ENCODE measurements around the gene LINGO4. TPM values are rescaled to one million over a fixed set of nuclear protein-coding genes. Genes with fewer than 3 reads are reported as not detected.
A peak's percentile ranks its signal among the peaks of the same experiment; 100 is the strongest.
"Not testable (repeated sequence)": the region's sequence is repeated elsewhere in the genome, so short reads cannot be mapped to it uniquely, and the experiment has no call there.

The LINGO4 gene
- total and polyA plus RNA-seq, 2 experiments from 2014 or later: not detected

DNA sequence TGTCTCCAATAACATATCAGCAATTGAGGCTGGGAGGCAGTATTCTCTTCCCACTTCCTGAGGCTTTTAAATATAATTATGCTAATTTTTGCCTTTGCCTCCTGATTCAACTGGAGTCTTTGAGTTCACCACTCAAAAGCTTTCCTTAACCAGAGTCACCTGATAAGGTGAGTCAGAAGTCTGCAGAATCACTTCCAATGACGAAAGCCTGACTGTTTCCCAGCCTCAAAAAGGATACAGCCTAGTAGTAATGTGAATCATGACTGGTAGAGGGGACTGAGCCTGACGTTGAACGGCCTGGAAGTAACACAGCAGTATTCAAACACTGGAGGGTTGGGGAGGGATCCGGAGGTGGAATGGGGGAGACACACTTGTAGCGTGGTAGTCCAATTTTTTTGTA, 31.5 kb downstream of the LINGO4 start:
- peak in 1 of 2 donors; percentile 14 for DNase-seq (ENCODE audit: low read depth in 1 of 2, low spot score in 1 of 2)
- Histone ChIP-seq H3K36me3 (peaks cover 5% of the 10 kb centered on the region), H3K9me3 (ENCODE audit: low read depth) (no peaks in the 10 kb centered on the region), H3K4me1 (ENCODE audit: low read depth) (no peaks in the 10 kb centered on the region), H3K27ac (no peak overlapping the region), H3K4me3 (no peak overlapping the region), H3K27me3 (no peaks in the 10 kb centered on the region)
- TF ChIP-seq, protein P1, sequence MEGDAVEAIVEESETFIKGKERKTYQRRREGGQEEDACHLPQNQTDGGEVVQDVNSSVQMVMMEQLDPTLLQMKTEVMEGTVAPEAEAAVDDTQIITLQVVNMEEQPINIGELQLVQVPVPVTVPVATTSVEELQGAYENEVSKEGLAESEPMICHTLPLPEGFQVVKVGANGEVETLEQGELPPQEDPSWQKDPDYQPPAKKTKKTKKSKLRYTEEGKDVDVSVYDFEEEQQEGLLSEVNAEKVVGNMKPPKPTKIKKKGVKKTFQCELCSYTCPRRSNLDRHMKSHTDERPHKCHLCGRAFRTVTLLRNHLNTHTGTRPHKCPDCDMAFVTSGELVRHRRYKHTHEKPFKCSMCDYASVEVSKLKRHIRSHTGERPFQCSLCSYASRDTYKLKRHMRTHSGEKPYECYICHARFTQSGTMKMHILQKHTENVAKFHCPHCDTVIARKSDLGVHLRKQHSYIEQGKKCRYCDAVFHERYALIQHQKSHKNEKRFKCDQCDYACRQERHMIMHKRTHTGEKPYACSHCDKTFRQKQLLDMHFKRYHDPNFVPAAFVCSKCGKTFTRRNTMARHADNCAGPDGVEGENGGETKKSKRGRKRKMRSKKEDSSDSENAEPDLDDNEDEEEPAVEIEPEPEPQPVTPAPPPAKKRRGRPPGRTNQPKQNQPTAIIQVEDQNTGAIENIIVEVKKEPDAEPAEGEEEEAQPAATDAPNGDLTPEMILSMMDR (IDR thresholded peaks at IDR 0.05; ENCODE audit: low read depth, low read length): no peak

DNA sequence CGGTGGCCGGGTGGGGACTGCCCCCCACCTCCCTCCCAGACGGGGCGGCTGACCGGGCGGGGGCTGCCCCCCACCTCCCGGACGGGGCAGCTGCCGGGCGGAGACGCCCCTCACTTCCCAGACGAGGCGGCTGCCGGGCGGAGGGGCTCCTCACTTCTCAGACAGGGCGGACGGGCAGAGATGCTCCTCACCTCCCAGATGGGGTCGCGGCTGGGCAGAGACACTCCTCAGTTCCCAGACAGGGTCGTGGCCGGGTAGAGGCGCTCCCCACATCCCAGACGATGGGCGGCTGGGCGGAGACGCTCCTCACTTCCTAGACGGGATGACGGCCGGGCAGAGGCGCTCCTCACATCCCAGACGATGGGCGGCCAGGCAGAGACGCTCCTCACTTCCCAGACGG, 35.9 kb downstream of the LINGO4 start:
- not testable (repeated sequence) for DNase-seq (ENCODE audit: low read depth in 1 of 2, low spot score in 1 of 2); H3K4me1 ChIP-seq (ENCODE audit: low read depth); H3K27ac ChIP-seq; H3K9me3 ChIP-seq (ENCODE audit: low read depth); H3K27me3 ChIP-seq; H3K36me3 ChIP-seq; H3K4me3 ChIP-seq

DNA sequence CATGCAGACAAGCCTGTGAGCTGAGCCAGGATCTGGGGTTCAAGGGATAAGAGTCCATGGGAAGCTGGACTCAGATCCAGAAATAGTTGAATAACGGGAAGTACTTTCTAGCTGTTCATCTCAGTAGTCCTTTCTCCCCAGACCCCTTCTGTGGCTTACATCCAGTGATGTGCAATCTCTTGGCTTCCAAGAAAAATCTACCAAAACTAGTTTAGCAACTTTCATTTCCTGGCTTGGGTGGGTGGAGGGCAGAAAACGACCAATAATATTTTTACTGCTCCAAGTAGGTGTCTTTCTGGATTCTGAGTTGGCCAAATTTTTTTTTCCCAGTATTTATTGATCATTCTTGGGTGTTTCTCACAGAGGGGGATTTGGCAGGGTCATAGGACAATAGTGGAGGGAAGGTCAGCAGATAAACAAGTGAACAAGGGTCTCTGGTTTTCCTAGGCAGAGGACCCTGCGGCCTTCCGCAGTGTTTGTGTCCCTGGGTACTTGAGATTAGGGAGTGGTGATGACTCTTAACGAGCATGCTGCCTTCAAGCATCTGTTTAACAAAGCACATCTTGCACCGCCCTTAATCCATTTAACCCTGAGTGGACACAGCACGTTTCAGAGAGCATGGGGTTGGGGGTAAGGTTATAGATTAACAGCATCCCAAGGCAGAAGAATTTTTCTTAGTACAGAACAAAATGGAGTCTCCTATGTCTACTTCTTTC, 36.7 kb downstream of the LINGO4 start:
- not testable (repeated sequence) for H3K27ac ChIP-seq; H3K9me3 ChIP-seq (ENCODE audit: low read depth); H3K36me3 ChIP-seq; H3K4me3 ChIP-seq; H3K4me1 ChIP-seq (ENCODE audit: low read depth); H3K27me3 ChIP-seq
- peak in 1 of 2 donors; percentile 1 for DNase-seq (ENCODE audit: low read depth in 1 of 2, low spot score in 1 of 2)

DNA sequence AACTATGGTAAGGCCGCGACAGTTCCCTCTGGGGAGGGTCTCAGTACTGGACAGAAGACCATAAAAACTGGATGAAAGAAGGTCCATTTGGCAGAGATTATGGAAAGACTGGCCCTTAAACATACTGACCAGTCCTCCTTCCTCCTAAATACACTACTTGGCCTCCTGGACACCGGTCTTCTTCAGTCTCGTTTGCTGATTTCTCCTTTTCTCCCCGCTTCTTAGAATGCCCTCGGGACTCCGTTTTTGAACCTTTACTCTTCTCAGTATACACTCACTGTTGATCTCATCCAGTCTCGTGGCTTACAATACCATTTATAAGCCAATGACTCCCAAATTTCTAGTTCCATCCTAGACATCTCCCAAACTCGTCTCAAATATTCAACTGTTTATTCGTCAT, 41.2 kb downstream of the LINGO4 start:
- Histone ChIP-seq H3K36me3 (peaks cover 16% of the 10 kb centered on the region), H3K4me3 (peak overlapping the region; percentile 83), H3K9me3 (ENCODE audit: low read depth) (no peaks in the 10 kb centered on the region), H3K4me1 (ENCODE audit: low read depth) (peaks cover 5% of the 10 kb centered on the region), H3K27me3 (no peaks in the 10 kb centered on the region), H3K27ac (peak overlapping the region; percentile 90)
- peak in 1 of 2 donors; percentile 2 for DNase-seq (ENCODE audit: low read depth in 1 of 2, low spot score in 1 of 2)
- TF ChIP-seq, protein P1 (IDR thresholded peaks at IDR 0.05; ENCODE audit: low read depth, low read length): no peak

DNA sequence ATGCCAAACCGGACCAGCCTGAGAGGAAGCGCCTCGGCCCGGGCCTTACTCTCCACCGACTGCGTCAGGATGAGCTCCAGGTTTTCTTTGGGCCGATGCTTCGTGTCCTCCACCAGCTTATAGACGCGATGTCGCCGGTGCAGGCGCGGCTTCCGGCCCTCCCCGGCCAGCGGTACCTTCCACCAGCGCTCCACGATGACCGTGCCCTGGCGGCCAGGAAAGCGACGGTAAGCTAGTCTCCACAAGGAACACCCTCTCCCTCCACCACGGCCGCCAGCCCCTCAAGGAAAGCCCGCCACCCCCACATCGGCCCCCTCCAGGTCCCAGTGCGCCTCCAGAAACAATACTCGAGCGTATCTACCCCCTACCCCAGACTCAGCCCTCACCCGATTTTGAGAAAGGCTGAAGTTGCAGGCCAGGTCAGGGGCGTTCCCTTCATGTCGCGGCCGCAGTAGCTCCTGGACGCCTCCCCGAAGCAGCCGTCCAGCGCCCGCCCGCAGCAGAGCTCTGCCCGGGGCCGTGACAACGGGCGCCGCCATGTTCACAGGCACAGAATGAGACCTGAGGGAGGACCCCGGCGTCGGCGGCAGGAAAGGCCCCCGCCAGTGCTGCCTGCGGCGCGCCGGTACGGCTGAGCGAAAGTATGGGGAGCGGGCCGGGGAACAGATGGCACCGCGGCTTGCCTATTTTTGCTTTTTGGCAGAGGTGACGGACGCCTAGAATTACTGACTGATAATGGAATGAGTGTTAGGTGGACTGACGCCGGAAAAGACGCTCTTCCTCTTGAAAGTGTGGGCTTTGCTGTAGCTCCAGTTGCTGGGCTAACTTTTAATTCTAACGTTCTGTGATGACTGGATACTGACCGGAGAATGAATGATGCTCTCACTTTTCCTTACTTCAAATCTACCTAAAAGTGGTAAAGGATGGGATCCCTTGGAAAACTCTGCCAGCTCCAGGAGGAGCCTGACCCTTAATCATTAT, 42.0 kb downstream of the LINGO4 start, which contains the start of gene MRPL9:
Gene MRPL9 (minus strand): TSS at position 556 of the 981 bp plus-strand sequence. CDS start 17 bp downstream, at position 539.
- Histone ChIP-seq H3K9me3 (ENCODE audit: low read depth) (no peaks in the 10 kb centered on the region), H3K27me3 (no peaks in the 10 kb centered on the region), H3K4me3 (peak within 1 kb of the TSS; percentile 83), H3K36me3 (peaks cover 16% of the 10 kb centered on the region), H3K27ac (peak within 1 kb of the TSS; percentile 90), H3K4me1 (ENCODE audit: low read depth) (peaks cover 5% of the 10 kb centered on the region)
- peak; percentile 86 to 88 for DNase-seq (ENCODE audit: low read depth in 1 of 2, low spot score in 1 of 2)
- TF ChIP-seq, protein P1 (IDR thresholded peaks at IDR 0.05; ENCODE audit: low read depth, low read length): no peak

DNA sequence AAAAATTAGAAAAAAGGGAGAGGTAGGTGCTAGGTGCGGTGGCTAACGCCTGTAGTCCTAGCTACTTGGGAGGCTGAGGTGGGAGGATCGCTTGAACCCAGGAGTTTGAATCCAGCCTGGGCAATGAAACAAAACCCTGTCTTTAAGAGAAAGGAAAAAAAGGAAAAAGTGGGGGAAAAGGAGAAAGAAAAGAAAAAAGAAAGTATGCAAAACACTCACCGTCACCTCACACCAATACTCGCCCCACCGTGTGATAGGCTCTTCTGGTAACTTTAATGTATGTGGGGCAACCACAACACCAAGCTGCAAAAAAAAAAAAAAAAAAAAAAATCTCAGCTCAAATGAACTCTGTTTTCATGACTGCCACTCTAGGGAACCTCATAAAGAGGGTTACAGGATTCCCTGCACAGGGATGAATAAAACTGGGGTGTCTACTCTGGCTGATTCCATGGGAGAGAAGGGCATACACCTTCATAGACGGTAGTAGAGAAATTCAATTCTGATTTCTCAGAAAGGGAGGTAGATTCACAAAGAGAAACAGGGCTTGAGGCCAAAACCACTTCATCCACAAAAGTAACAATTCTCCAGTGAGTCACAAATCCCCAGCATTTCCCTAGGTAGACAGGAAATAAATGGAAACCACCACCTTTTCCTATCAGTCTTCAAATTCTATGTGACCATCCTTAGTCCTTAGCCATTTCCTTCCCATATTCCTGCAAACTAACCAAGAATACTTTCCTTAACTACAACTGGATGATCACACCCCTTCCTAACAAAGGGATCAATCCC, 44.4 kb downstream of the LINGO4 start:
- H3K9me3 ChIP-seq (ENCODE audit: low read depth): no peaks in the 10 kb centered on the region
- TF ChIP-seq, protein P1 (IDR thresholded peaks at IDR 0.05; ENCODE audit: low read depth, low read length): no peak
- DNase-seq (ENCODE audit: low read depth in 1 of 2, low spot score in 1 of 2): no peak
- H3K4me3 ChIP-seq: no peak overlapping the region
- peaks cover 5% of the 10 kb centered on the region for H3K4me1 ChIP-seq (ENCODE audit: low read depth)
- H3K27ac ChIP-seq: no peak overlapping the region
- peaks cover 16% of the 10 kb centered on the region for H3K36me3 ChIP-seq
- no peaks in the 10 kb centered on the region for H3K27me3 ChIP-seq

All from cardiac muscle cell (in vitro differentiated cells and primary cell).